OCI-LY1 (cell line): ENCODE measurements around the gene HMCN2.

Experiments used
- EZH2 ChIP-seq: fragments of 200-600 bp; sonication (generic), shearing (Covaris generic); IDR thresholded peaks from 2 replicates; pipeline ENCODE4 v1.8.0; 2017; ENCODE audit warnings: borderline replicate concordance, mixed run types, mild to moderate bottlenecking, antibody characterized with exemption, low read length, moderate library complexity, mixed read lengths
- TF ChIP-seq, protein P1 (sequence below): fragments of 200-600 bp; sonication (generic), shearing (Covaris generic); IDR thresholded peaks from 2 replicates; pipeline ENCODE4 v1.5.1; 2017; ENCODE audit warnings: mild to moderate bottlenecking, antibody characterized with exemption, low read length, moderate library complexity, mixed read lengths

DNA sequence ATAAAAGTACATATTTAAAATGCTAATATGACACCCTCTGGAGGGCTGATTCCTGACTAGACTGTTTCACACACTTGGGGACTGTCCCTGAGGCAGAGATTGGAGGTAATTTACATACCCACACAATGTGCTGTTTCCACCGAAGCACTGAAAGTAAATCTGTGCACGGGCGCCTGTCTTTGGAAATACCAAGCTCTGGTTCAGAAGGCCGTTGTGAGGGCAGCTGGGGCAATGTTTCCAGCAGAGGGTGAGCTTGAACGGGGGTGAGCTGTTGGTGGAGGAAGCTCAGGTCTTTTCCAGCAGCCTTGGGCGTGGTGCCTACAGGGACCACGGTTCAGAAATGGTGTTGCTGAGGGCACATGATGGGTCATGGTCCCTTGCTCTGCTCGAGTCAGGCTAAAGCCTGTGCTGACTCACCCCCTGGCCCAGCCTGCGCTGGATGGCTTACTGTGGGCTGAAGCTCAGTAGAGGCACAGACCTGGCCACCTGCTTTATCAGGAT, 25.8 kb upstream of the HMCN2 start:
- TF ChIP-seq, protein P1, sequence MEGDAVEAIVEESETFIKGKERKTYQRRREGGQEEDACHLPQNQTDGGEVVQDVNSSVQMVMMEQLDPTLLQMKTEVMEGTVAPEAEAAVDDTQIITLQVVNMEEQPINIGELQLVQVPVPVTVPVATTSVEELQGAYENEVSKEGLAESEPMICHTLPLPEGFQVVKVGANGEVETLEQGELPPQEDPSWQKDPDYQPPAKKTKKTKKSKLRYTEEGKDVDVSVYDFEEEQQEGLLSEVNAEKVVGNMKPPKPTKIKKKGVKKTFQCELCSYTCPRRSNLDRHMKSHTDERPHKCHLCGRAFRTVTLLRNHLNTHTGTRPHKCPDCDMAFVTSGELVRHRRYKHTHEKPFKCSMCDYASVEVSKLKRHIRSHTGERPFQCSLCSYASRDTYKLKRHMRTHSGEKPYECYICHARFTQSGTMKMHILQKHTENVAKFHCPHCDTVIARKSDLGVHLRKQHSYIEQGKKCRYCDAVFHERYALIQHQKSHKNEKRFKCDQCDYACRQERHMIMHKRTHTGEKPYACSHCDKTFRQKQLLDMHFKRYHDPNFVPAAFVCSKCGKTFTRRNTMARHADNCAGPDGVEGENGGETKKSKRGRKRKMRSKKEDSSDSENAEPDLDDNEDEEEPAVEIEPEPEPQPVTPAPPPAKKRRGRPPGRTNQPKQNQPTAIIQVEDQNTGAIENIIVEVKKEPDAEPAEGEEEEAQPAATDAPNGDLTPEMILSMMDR: no peak
- no peak for TF ChIP-seq EZH2
